Karpas-422 (cell line): ENCODE data around the gene ATP8B1. TPM values are rescaled to one million over a fixed set of nuclear protein-coding genes. Genes with fewer than 3 reads are reported as not detected.
A peak's percentile ranks its signal among the peaks of the same experiment; 100 is the strongest.

ENCODE experiments used
- DNase-seq: peaks from one replicate; pipeline ENCODE4 v3.0.0-alpha.2; 2015
- H2AFZ ChIP-seq: fragments of 200-600 bp; sonication (generic); 2 replicates; pipeline ENCODE4 v1.6.1; 2014; ENCODE audit warnings: antibody characterized with exemption, low read length, mixed read lengths
- H3K27ac ChIP-seq: fragments of 200-600 bp; sonication (generic); 2 replicates; pipeline ENCODE4 v1.5.1; 2014; ENCODE audit warnings: mild to moderate bottlenecking, low read length, moderate library complexity
- H3K27me3 ChIP-seq: fragments of 200-600 bp; sonication (generic); 2 replicates; pipeline ENCODE4 v1.6.1; 2014; ENCODE audit warnings: low read length, mixed read lengths
- H3K36me3 ChIP-seq: fragments of 200-600 bp; sonication (generic); 2 replicates; pipeline ENCODE4 v1.6.1; 2014; ENCODE audit warnings: low read length, mixed read lengths; ENCODE audit not compliant: insufficient read depth
- H3K4me1 ChIP-seq: fragments of 200-600 bp; sonication (generic); 2 replicates; pipeline ENCODE4 v1.6.1; 2014; ENCODE audit warnings: mild to moderate bottlenecking, low read length, mixed read lengths
- H3K4me2 ChIP-seq: fragments of 200-600 bp; sonication (generic); 2 replicates; pipeline ENCODE4 v1.6.1; 2014; ENCODE audit warnings: low read length, low read depth, mild to moderate bottlenecking; ENCODE audit not compliant: poor library complexity, severe bottlenecking
- H3K4me3 ChIP-seq: fragments of 200-600 bp; sonication (generic); 2 replicates; pipeline ENCODE4 v1.5.1; 2014; ENCODE audit warnings: mild to moderate bottlenecking, antibody characterized with exemption, low read length, mixed read lengths
- H3K79me2 ChIP-seq: fragments of 200-600 bp; sonication (generic); 2 replicates; pipeline ENCODE4 v1.6.1; 2014; ENCODE audit warnings: mild to moderate bottlenecking, low read length, mixed read lengths
- H3K9ac ChIP-seq: fragments of 200-600 bp; sonication (generic); 2 replicates; pipeline ENCODE4 v1.6.0; 2014; ENCODE audit warnings: low read length
- H3K9me2 ChIP-seq: fragments of 200-600 bp; sonication (generic), shearing (Covaris generic); replicated peaks from 2 replicates; pipeline ENCODE4 v1.6.0; 2014; ENCODE audit warnings: mild to moderate bottlenecking, low read length, moderate library complexity; ENCODE audit not compliant: insufficient read depth
- H3K9me3 ChIP-seq: fragments of 300-700, 200-600 bp; sonication (generic); 2 replicates; pipeline ENCODE4 v1.6.1; 2014; ENCODE audit warnings: low read length, mixed read lengths
- H4K20me1 ChIP-seq: fragments of 200-600 bp; sonication (generic); 2 replicates; pipeline ENCODE4 v1.6.1; 2014; ENCODE audit warnings: mild to moderate bottlenecking, antibody characterized with exemption, low read length, low read depth; ENCODE audit not compliant: insufficient read depth
- total RNA-seq: library from RNA; depleted of rRNA; stranded (reverse); fragments of >200 nt; shearing (Covaris generic); gene quantifications from 2 replicates; pipeline ENCODE4 v1.2.3, GENCODE V29; 2014; ENCODE audit warnings: low replicate concordance

The ATP8B1 gene
- total RNA-seq, 1 experiment from 2014 or later: not detected

GRCh38 chr18:57841568-57841967 lies 38.5 kb upstream of the ATP8B1 start:
- no peak overlapping the region for H3K4me3 ChIP-seq
- no peak overlapping the region for H3K9ac ChIP-seq
- no peaks in the 10 kb centered on the region for H3K9me3 ChIP-seq
- no peaks in the 10 kb centered on the region for H3K79me2 ChIP-seq
- peaks cover 14% of the 10 kb centered on the region for H3K4me1 ChIP-seq
- no peaks in the 10 kb centered on the region for H3K36me3 ChIP-seq
- no peak for DNase-seq
- no peak overlapping the region for H2AFZ ChIP-seq
- H3K4me2 ChIP-seq: no peak overlapping the region
- no peaks in the 10 kb centered on the region for H4K20me1 ChIP-seq
- H3K27ac ChIP-seq: no peak overlapping the region
- no peaks in the 10 kb centered on the region for H3K27me3 ChIP-seq
- no peaks in the 10 kb centered on the region for H3K9me2 ChIP-seq

- Histone ChIP-seq H3K79me2 (no peaks in the 10 kb centered on the region), H3K4me2 (no peak overlapping the region), H3K27me3 (no peaks in the 10 kb centered on the region), H3K36me3 (no peaks in the 10 kb centered on the region), H4K20me1 (no peaks in the 10 kb centered on the region), H2AFZ (no peak overlapping the region), H3K9me2 (no peaks in the 10 kb centered on the region), H3K4me3 (no peak overlapping the region), H3K4me1 (peaks cover 14% of the 10 kb centered on the region), H3K9ac (no peak overlapping the region), H3K27ac (no peak overlapping the region), H3K9me3 (no peaks in the 10 kb centered on the region)
- DNase-seq: no peak
These were observed 36.8 kb upstream of the ATP8B1 start for GRCh38 chr18:57839942-57840381.

- Histone ChIP-seq H3K27ac (no peak overlapping the region), H3K27me3 (no peaks in the 10 kb centered on the region), H3K4me1 (peaks cover 15% of the 10 kb centered on the region), H3K36me3 (no peaks in the 10 kb centered on the region), H3K9me3 (no peaks in the 10 kb centered on the region), H3K9ac (no peak overlapping the region), H3K79me2 (no peaks in the 10 kb centered on the region), H3K4me2 (peak overlapping the region; percentile 31), H4K20me1 (no peaks in the 10 kb centered on the region), H3K4me3 (no peak overlapping the region), H2AFZ (peak overlapping the region; percentile 19; the same call in 1 of the 2 replicates), H3K9me2 (no peaks in the 10 kb centered on the region)
- DNase-seq: no peak
These were observed 34.9 kb upstream of the ATP8B1 start for GRCh38 chr18:57837917-57838548.

GRCh38 chr18:57836557-57836956 lies 33.4 kb upstream of the ATP8B1 start:
- Histone ChIP-seq H3K4me2 (no peak overlapping the region), H3K9me2 (no peaks in the 10 kb centered on the region), H2AFZ (no peak overlapping the region), H4K20me1 (no peaks in the 10 kb centered on the region), H3K9me3 (0 out of 2 replicates have a peak, but pooled peaks cover 4% of the 10 kb centered on the region), H3K36me3 (no peaks in the 10 kb centered on the region), H3K79me2 (no peaks in the 10 kb centered on the region), H3K9ac (no peak overlapping the region), H3K4me1 (peaks cover 14% of the 10 kb centered on the region), H3K27ac (no peak overlapping the region), H3K4me3 (no peak overlapping the region), H3K27me3 (peaks cover 3% of the 10 kb centered on the region; the same call in 1 of the 2 replicates)
- DNase-seq: no peak

GRCh38 chr18:57835904-57836303 lies 32.8 kb upstream of the ATP8B1 start:
- Histone ChIP-seq H3K4me2 (no peak overlapping the region), H3K4me1 (peaks cover 14% of the 10 kb centered on the region)

GRCh38 chr18:57834616-57835015 lies 31.5 kb upstream of the ATP8B1 start:
- Histone ChIP-seq H4K20me1 (no peaks in the 10 kb centered on the region), H3K9ac (no peak overlapping the region), H2AFZ (no peak overlapping the region), H3K9me3 (0 out of 2 replicates have a peak, but pooled peaks cover 4% of the 10 kb centered on the region), H3K9me2 (no peaks in the 10 kb centered on the region), H3K4me1 (peaks cover 14% of the 10 kb centered on the region), H3K27me3 (peaks cover 3% of the 10 kb centered on the region; the same call in 1 of the 2 replicates), H3K27ac (no peak overlapping the region), H3K79me2 (no peaks in the 10 kb centered on the region), H3K4me3 (no peak overlapping the region), H3K36me3 (no peaks in the 10 kb centered on the region), H3K4me2 (no peak overlapping the region)
- no peak for DNase-seq

More at GRCh38 chr18:57835904-57836303, 32.8 kb upstream of the ATP8B1 start:
- no peak overlapping the region for H3K9ac ChIP-seq
- H3K4me3 ChIP-seq: no peak overlapping the region
- peaks cover 3% of the 10 kb centered on the region; the same call in 1 of the 2 replicates for H3K27me3 ChIP-seq
- no peak overlapping the region for H2AFZ ChIP-seq
- no peaks in the 10 kb centered on the region for H4K20me1 ChIP-seq
- H3K36me3 ChIP-seq: no peaks in the 10 kb centered on the region
- no peaks in the 10 kb centered on the region for H3K9me2 ChIP-seq
- H3K9me3 ChIP-seq: 0 out of 2 replicates have a peak, but pooled peaks cover 4% of the 10 kb centered on the region
- H3K79me2 ChIP-seq: no peaks in the 10 kb centered on the region
- no peak for DNase-seq
- H3K27ac ChIP-seq: no peak overlapping the region

GRCh38 chr18:57833441-57834101 lies 30.5 kb upstream of the ATP8B1 start:
- Histone ChIP-seq H3K4me1 (peaks cover 14% of the 10 kb centered on the region), H3K36me3 (no peaks in the 10 kb centered on the region), H3K4me2 (peak overlapping the region; percentile 29), H3K27ac (no peak overlapping the region), H3K4me3 (peak overlapping the region; percentile 29; the same call in 1 of the 2 replicates), H3K27me3 (peaks cover 3% of the 10 kb centered on the region; the same call in 1 of the 2 replicates), H4K20me1 (no peaks in the 10 kb centered on the region), H2AFZ (no peak overlapping the region), H3K79me2 (no peaks in the 10 kb centered on the region), H3K9me2 (no peaks in the 10 kb centered on the region), H3K9ac (no peak overlapping the region), H3K9me3 (0 out of 2 replicates have a peak, but pooled peaks cover 4% of the 10 kb centered on the region)
- DNase-seq: no peak

GRCh38 chr18:57832730-57833129 lies 29.6 kb upstream of the ATP8B1 start:
- H3K27ac ChIP-seq: no peak overlapping the region
- H3K9me2 ChIP-seq: no peaks in the 10 kb centered on the region
- H3K4me3 ChIP-seq: no peak overlapping the region
- no peak overlapping the region for H3K4me2 ChIP-seq
- no peak overlapping the region for H2AFZ ChIP-seq
- no peaks in the 10 kb centered on the region for H3K36me3 ChIP-seq
- no peaks in the 10 kb centered on the region for H3K79me2 ChIP-seq
- peaks cover 7% of the 10 kb centered on the region for H3K4me1 ChIP-seq
- no peak for DNase-seq
- H3K9ac ChIP-seq: no peak overlapping the region
- H3K9me3 ChIP-seq: 0 out of 2 replicates have a peak, but pooled peaks cover 4% of the 10 kb centered on the region
- no peaks in the 10 kb centered on the region for H4K20me1 ChIP-seq
- peaks cover 3% of the 10 kb centered on the region; the same call in 1 of the 2 replicates for H3K27me3 ChIP-seq
